ENCODE data around the gene GFER.
"Not testable (repeated sequence)": the region's sequence is repeated elsewhere in the genome, so short reads cannot be mapped to it uniquely, and the experiment has no call there.

GFER gene

DNA sequence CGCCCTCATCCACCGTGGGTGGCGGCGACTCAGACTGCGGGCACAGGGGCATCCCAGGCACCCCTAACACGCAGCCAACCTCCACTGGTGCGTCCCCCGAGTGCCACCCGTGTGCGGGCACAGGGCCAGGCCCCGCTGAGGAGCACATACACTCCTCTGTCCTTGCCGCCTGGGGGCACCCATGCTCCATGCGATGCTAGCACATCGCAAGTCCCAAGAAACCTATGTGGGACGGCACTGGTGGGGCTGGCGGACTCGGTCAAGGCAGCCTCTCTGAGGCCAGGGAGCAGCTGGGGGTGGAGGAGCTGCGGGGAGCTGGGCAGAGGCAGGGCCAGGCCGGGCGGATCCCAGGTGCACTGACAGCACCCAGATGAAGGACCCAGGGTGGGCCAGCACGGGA is 21.7 kb downstream of the GFER start:
- no peak for DNase-seq (ENCODE audit: low spot score)

DNA sequence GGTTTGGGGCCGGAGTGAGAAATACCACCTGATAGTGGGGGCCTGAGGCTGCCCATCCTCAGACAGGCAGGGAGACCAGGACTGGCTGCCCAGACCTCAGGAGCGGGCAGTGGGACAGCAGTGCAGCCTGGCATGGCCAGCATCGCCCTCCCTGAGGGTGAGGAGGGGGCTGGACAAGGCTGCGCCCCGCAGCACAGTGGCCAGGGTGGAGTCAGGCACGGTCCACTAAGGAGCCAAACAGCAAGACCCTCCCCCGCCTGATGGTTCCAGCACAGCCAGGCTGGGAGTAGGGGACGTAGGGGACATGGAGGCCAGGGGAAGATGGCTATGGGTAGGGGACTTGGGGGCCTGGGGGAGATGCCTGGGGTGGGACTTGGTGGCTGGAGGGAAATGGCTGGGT is 22.3 kb downstream of the GFER start:
- DNase-seq (ENCODE audit: low spot score): no peak

DNA sequence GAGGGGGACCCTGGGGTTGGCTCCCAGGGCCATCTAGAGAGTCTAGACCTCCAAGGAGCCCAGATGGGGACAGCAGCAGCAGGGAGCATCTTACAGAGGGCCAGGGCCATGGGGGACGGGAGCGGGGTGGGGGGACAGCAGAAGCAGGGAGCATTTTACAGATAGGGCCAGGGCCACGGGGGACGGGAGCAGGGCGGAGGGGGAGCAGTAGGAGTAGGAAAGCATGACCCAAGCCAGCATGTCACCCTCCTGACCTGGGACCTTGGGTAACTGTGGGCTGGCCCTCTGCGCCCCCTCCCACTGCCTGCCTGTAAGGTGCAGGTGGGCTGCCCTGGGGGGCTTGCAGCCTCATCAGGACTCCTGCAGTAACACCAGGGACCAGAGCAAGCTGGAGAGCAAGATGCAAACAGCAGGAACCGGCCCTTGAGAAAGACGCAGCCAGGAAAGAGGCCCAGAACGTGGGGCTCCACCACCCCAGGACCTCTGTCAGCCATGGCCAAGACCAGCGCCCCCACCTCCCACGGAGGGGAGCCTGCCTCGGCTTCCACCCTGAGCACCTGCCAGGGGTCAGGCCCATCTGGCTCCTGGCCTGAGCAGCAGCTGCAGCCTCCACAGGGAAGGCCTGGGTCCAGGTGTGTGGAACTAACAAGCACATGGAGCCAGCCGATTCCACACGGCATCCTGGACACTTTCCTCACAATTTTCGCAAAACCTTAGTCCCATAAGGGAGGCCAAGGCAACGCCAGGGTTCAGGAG is 23.3 kb downstream of the GFER start:
- no peak for DNase-seq (ENCODE audit: low spot score)

DNA sequence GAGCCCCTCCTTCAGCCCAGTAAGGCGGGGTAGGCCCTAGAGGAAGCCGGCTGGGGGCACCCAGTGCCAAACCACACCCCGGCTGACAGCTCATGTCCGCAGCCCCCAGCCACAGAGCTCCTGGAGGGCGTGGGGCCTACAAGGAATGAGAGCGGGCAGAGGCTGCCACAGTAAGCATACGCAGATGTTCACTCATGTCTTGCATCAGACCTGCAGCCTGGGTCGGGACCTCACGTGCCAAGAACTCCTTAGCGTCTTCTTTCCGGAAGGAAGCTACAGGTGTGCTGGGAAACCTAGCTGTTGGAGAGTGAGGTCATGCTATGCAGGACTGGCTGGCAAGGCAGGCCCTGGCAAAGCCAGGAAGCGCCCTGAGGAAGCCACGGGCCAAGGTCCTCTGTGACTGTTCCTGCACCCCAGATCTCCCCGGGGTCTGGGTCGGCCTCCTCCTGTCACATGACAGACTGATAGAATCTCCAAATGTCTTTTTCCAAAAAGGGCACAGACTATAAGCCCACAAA is 24.1 kb downstream of the GFER start:
- DNase-seq (ENCODE audit: low spot score): peak; percentile 89

DNA sequence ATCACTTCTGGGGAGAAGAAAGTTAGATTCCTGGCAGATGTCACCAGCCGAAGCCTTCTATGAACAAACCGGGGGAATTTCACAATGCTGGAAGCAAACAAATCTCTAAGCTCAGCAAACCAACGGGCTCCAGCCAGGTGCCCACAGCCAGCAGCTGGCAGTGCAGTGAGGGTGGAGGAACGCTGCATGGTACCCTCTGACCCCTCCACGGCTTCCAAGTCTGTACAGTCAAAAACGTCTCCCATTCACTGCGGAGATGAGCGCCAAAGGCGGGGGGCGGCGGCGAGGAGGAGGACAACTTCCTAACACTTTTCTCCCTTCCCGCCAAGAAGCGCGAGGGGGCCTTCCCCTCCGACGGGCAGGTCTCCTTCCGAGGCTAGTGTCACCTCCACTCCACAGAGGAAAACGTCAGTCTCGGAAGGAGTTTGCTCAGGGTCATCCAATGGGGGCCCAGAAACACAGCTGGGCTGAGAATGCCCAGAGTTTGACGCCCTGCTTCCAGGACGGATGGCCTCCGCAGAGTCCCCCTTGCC is 24.7 kb downstream of the GFER start:
- peak; percentile 53 for DNase-seq (ENCODE audit: low spot score)

DNA sequence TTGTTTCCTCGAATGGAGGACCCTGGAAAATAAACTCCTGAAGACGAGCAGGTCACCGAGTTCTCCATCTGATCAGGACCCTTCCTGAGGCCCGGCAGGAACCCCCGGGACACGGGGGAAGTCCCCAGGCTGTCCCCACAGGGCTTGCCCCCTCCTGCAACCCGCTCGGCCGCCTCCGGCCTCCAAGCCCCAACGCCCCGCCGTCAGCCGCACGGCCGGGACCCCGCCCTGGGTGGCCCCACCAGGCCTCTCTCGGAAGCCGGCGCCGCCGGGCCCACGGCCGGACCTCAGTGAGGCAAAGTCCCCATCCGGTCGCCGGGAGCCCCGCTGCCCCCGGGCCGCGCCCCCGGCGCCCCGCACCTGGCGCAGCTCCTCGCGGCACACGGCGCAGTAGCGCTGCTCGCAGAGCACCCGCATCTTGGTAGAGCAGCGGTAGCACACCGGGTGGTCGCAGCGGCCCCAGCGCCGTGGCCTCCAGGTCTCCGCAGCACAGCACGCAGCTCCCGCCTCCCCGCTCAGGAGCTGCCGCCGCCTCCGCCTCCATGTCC is 25.2 kb downstream of the GFER start:
- no peak for DNase-seq (ENCODE audit: low spot score)

DNA sequence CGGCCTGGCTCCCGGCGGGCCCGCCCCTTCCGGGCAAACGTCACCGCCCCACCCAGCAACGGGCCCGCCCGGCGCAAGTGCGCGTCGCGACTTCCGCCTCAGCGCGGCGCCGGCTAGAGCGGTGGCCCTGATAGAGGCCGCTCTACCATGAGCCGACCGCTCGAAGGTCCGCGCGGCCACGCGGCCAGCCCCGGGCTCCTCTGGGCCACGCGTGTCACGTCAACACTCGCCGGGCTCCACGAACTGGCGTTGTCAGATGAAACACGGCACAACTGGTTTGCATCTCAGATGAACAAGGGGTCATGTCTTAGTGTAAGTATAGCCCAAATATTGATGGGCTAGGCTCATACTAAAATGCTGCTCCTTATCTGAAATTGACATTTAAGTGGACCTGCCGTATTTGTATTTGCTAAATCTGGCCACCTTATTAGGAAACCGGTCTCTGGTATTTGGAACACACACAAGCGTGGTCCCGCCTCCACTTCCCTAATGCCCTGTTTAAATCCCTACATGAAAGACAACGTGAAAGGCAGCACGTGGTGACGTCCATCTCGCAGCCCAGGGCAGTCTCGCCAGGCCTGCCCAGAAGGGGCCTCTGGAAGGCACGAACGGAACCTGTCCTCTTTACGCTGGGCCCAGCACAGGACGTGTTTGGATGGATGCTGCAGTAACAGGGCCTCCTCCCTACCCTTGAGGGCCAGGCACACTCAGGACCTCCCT is 26.0 kb downstream of the GFER start, which contains the start of gene ZNF598:
Gene ZNF598 (minus strand): TSS at position 31 of the 720 bp plus-strand sequence.
- DNase-seq (ENCODE audit: low spot score): peak; percentile 96

DNA sequence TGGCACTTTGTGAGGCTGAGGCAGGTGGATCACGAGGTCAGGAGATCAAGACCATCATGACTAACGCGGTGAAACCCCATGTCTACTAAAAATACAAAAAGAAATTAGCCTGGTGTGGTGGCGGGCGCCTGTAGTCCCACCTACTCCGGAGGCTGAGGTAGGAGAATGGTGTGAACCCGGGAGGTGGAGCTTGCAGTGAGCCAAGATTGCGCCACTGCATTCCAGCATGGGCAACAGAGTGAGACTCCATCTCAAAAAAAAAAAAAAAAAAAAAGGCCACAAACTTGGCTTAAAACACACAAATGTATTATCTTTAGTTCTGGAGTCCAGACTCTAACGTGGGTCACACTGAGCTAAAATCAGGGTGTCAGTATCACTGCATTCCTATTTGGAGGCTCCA is 27.7 kb downstream of the GFER start:
- not testable (repeated sequence) for DNase-seq (ENCODE audit: low spot score)

DNA sequence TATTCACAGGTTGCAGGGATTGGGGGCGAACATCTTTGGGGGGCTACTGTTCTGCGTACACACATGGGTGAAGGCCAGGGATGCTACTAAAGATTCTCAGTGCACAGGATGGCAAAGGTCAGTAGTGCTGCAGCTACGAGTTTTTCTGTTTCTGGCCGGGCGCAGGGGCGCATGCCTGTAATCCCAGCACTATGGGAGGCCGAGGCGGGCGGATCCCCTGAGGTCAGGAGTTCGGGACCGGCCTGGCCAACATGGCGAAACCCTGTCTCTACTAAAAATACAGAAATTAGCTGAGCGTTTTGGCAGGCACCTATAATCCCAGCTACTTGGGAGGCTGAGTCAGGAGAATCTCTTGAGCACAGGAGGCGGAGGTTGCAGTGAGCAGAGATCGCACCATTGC is 29.5 kb downstream of the GFER start:
- DNase-seq (ENCODE audit: low spot score): no peak

DNA sequence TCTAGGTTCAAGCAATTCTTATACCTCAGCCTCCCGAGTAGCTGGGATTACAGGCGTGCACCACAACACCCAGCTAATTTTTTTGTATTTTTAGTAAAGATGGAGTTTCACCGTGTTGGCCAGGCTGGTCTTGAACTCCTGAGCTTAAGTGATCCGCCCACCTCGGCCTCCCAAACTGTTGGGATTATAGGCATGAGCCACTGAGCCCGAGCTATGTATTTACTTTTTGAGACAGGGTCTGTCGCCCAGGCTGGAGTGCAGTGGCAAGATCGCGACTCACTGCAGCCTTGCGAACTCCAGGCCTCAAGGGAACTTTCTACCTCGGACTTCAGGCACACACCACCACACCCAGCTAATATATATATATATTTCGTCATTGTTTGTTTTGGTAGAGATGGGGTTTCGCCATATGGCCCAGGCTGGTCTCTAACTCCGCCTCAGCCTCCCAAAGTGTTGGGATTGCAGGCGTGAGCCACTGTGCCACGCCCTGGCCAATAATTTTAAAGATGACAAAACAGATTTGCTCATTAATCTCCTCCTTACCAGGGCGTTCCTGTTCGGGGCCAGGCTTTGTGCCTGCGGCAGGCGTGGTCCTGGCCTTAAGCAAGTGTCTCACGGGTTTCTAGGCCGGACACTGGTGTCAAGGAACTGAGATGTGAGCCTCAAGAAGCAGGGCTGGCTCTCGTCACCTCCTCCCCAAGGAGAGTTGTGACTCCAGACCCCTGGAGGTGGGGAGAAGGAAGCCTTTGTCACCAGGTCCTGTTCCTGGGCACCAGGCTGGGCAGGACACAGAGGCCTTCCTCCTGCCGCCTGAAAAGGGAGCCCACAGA is 31.3 kb downstream of the GFER start:
- DNase-seq (ENCODE audit: low spot score): no peak

DNA sequence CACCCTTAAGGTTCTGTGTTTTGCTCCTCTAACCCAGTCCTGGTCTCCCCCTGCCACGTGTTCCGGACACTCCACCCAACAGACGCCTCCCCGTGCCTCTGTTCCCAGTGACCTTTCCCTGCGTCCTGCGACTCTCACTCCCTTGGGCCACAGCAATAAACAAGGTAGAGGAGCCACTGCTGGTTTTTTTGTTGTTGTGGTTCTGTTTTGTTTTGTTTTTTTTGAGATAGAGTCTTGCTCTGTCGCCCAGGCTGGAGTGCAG is 31.9 kb downstream of the GFER start:
- DNase-seq (ENCODE audit: low spot score): no peak

DNA sequence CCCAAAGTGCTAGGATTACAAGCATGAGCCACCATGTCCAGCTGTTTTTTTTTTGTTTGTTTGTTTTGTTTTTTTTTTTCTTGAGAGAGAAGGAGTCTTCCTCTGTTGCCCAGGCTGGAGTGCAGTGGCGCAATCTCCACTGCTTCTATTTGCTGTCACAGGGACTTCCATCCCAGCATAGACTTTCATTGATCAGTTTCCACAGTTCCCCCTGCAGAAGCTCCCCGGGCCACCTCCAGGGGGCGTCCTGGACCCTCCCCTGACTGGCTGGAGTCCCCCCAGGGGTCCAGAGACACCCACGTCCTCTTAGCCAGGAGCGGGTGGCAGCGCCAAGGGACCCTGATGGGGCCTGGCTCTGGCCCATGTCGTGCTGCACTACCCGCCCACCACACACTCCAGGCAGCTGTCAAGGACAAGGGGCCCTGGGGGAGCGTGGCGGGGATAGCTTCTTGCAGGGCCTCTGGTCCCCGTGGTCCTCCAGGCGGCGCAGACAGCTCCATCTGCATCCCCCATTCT is 32.5 kb downstream of the GFER start:
- DNase-seq (ENCODE audit: low spot score): no peak

DNA sequence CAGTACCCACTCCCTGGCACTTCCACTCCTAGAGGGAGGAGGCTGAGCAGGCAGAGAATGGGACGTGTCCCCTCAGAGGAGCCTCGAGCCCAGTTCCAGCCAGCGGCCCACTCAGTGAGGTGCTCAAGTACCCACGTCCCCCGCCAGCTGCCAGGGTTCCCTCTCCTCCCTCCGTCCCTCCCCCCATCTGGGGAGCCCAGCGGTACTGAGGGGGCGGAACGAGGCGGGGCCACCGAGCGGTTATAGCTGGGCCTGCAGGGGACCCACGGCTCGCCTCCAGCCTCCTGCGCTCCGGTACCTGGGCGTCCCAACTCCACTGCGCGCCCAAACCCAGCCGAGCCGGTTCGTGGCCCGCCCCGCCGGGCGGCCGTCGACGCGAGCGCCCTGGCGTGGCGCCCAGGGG is 35.5 kb downstream of the GFER start, which contains the start of gene NPW:
Gene NPW (plus strand): TSS at position 268 of the 403 bp plus-strand sequence.
- DNase-seq (ENCODE audit: low spot score): no peak

DNA sequence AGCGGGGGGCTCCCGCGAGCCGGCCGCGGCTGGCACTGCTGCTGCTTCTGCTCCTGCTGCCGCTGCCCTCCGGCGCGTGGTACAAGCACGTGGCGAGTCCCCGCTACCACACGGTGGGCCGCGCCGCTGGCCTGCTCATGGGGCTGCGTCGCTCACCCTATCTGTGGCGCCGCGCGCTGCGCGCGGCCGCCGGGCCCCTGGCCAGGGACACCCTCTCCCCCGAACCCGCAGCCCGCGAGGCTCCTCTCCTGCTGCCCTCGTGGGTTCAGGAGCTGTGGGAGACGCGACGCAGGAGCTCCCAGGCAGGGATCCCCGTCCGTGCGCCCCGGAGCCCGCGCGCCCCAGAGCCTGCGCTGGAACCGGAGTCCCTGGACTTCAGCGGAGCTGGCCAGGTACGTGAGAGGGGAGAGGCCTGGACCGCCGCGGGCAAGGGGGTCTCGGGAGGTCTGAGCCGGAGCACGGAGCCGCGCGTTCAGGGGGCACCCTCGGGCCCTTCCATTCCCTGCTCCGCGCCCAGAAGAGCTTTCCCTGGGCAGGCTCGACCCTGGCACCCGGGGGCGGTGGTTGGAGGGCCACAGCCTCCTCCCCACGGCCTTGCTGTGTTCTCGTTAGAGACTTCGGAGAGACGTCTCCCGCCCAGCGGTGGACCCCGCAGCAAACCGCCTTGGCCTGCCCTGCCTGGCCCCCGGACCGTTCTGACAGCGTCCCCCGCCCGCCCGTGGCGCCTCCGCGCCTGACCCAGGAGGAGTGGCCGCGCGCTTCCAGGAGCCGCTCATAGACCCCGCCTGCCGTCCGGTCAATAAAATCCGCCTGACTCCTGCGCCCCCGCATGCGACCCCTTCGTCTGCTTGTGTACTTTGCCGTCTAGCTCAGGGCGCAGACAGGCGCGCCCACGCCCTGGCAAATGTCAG is 36.2 kb downstream of the GFER start:
- no peak for DNase-seq (ENCODE audit: low spot score)

DNA sequence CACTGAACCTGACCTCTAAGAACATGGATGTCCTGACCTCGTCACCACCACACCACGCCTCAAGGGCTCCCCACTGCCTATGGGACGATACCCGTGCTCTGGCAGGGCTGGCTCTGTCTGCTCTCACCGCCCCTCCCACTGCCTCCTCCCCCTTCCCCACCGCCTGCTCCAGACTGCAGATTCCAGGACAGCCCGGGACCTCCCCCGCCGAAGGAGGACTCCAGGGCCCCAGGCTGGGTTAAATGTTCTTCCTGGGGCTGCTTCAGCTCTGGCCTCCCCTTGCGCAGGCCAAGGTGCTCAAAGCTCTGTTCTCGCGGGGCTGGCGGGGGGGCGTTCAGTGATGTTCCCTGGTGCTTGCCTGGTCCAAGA is 38.7 kb downstream of the GFER start:
- no peak for DNase-seq (ENCODE audit: low spot score)

DNA sequence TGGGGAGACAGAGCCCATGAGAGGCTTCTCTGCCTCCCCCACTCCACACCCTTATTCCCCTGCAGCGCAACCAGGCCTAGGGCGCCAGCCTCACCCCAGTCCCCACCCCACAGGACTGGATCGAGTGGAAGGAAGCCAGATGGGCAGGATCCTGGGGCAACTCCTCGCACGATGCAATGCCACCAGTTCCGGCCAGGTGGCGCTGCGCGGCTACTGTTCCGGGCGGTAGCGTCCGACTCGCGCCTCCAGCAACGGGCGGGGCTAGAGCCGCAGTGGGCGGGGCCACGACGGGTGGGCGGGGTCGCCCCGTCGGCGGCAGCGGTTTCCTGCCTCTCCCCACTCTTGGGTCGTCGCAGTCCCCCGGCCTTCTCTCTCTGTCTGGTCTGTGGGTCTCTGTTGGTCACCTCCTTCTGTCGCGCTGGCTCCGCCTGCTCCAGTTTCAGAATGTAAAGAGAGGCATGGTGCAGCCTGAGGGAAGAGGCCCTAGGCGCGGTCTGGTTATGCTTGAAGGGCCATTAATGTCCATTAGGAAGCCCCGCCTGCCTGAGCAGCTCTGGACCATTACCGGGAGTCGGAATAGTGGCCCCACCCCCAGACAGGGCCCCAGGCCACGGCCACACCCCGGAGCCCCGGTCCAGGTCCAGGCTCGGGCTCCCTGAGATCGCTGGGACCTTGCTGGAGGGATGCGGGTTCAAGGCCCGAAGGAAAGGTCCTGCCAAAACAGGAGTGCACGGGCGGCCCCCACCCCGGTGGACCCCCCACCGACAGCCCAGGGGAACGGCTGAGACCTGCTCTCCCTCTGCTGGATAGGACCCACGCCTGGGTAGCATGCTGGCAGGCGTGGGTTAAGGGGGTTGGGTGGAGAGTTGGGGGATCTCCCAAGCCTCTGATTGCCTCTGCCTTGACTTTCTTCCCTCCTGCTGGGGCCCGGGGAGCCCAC is 39.4 kb downstream of the GFER start:
- DNase-seq (ENCODE audit: low spot score): peak; percentile 97

DNA sequence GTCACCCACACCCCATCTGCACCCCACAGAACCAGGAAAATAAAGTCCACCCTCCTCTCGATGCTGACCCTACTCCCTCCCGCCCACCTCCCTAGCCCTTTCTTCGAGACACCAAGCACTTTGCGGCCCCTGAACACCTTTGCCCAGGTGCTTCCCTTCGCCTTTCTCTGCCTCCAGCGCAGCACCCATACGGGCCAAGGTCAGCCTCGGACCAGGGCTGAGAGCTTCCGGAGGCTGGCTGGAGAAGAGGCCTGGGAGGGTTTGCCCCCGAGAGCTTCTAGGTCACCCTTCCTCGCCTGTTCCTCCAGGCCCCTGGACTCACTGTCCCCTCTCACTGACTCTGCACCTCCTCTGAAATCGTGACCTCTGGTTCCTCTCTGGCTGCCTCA is 40.0 kb downstream of the GFER start:
- DNase-seq (ENCODE audit: low spot score): no peak

DNA sequence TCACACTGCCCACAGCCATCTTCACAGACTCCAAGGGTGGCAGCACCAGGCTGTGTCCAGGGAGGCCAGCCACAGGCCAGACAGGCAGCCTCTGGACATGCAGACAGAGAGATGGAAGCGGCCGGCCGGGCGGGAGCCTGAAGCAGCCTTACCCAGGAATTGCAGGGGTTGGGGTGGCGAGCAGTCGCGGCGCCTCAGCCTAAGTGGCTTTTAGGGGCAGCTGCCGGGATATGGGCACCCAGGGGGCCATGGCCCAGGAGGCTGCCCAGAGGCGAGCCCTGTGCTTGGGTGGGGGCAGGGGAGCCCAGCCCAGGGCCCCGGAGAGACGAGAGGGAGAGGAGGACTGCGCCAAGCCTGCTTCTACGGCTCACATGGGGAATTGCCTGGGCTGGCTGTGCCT is 41.3 kb downstream of the GFER start:
- no peak for DNase-seq (ENCODE audit: low spot score)

DNA sequence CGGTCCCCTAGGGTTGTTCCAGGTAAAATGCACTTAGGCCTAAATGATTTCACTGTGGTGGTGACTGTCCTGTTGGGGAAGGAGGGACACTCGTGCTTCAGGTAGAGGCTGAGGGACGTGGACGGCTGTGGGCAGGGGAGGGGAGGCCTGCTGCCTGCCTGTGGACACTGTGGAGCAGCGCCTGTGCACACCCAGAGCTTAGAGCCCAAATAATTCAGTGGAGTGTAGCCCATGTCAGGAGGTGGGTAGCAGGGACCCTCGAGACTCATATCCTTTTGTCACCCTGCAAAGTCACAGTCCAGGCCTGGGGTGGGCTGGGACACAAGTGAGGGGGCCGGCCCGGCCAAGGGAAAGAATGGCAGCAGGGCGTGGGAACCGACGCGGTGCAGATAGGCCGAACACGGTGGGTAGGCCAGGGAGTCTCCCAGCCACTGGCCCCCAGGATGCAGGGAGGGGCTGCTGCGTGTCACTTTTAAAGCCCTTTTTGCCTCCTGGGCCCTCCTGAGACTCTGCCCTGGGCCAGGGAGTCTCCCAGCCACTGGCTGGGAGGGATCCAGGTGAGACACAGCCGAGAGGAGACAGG is 42.0 kb downstream of the GFER start:
- no peak for DNase-seq (ENCODE audit: low spot score)
